Right renal pelvis (tissue), 4 donors: Measurements from ENCODE around the gene EVC. TPM values are rescaled to one million over a fixed set of nuclear protein-coding genes. Genes with fewer than 3 reads are reported as not detected.

Source experiments
- DNase-seq, 4 donors: peaks; one replicate each; pipeline ENCODE4 v3.0.0-alpha.2; 2013; ENCODE audit warnings: low read depth in 4 of 4, low spot score in 3 of 4, missing footprints in 1 of 4
- polyA plus RNA-seq, 4 donors: library from polyadenylated mRNA; unstranded; fragments of 120-200 nt; gene quantifications; one replicate each; pipeline ENCODE4 v1.2.1, GENCODE V29; 2013; ENCODE audit not compliant: insufficient read length in 4 of 4

EVC gene
- polyA plus RNA-seq, 4 donors = 38.3 to 49.2 (median 41.4) TPM

DNA sequence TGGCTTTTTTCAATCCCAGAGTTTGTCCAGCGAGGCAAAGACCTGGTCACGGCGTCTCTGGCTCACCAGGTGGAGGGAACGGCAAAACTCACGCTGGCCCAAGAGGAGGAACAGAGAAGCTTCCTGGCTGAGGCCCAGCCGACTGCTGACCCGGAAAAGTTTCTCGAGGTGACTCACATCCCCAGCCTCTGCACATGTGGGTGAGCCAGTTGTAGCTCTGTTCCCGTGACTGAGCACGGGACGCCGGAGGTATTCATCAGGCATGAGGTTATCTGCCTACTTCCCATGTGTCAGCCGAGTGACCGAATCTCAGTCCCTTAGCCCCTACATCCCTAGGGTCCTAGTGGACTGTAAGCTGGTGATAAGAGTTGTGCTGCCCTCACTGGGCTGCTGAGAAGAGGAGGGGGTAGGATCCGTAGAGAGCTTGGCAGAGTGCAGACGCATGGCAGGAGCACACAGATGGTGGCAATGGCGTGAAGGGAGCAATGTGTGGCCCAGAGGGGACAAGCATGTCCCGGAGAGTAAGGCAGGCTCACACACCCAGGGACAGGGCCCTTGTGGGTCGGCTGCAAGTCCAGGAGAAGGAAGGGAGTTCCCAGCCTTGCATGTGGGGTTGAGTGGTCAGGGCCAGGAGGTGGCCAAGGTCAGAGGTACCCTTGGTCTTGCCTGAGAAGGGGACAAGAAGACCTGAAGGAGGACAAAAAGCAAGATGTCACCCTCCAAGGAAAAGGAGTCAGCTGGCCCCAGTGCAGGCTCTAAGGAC lies 42.9 kb downstream of the EVC start:
- no peak for DNase-seq

DNA sequence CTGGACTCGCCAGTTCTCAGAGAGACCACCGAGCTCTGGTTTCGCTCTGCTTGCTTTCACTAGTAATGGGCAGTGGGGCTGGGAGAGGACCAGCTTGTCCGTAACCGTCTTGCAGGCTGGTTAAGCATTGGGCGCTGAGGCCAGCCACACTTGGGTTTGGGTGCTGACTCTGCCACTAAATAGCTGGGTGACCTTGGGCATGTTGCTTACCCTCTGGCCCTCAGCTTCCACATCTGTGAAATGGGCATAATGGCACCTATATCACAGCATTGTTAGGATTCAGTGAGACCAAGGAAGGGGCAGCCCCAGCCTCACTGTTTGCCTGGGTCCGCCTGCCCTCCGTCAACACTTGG lies 43.5 kb downstream of the EVC start:
- no peak for DNase-seq

DNA sequence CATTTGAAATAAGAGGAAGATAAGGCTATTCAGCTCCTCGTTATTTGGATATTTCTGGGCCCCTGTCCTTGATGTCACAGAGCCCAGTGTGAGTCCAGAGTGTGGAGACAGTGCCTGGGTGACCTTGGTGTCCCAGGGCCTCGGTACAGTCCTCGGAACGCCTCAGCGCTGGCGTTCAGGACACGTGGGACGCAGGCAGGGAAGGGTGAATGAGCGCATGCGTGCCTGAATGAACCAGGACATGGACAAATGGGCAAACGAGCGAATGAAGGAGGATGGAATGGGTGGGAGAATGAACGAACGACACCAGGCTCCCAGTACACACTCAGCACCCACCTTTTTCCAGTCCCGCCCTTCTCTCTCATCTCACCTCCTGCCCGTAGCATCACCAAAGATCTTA lies 44.2 kb downstream of the EVC start:
- DNase-seq = no peak

GRCh38 chr4:5755679-5756078 lies 44.7 kb downstream of the EVC start:
- no peak for DNase-seq

- DNase-seq = no peak
These were observed 45.3 kb downstream of the EVC start for GRCh38 chr4:5756271-5756670.

- DNase-seq = no peak
These were observed 46.1 kb downstream of the EVC start for GRCh38 chr4:5757091-5757490.

- DNase-seq = no peak
These were observed 46.5 kb downstream of the EVC start for GRCh38 chr4:5757536-5757935.

DNA sequence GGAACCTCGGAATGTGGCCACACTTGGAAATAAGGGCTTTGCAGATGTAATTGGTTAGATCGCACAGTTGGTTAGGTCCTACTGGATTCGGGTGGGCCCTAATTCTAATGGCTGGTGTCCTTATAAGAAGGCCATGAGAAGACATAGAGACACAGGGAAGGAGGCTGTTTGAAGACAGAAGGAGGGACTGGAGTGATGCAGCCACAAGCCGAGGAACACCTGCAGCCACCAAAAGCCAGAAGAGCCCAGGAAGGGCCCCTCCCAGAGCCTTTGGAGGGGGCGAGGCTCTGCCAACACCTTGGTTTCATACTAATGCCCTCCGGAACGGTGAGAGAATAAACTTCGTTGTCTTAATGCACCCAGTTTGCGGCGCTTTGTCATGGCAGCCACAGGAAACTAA lies 47.0 kb downstream of the EVC start:
- no peak for DNase-seq

- DNase-seq = no peak
These were observed 47.7 kb downstream of the EVC start for GRCh38 chr4:5758741-5759140.

- DNase-seq = no peak
These were observed 48.5 kb downstream of the EVC start for GRCh38 chr4:5759236-5760075.

DNA sequence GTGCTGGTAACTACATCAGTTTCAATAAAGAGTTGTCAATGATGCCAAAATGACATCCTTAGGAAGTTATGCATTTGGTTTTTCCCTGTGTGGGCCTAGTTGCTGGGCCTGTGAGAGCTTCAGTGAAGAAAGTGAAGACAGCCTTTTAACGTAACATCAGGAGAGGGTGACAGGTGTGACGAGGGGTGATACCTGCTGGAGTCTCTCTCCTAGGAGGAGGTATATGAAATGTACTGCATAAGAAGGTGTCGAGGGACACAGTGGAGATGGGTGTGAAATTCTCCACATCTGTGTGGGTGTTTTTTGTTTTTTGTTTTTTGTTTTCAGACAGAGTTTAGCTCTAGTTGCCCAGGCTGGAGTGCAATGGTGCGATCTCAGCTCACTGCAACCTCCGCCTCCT lies 49.2 kb downstream of the EVC start:
- no peak for DNase-seq

DNA sequence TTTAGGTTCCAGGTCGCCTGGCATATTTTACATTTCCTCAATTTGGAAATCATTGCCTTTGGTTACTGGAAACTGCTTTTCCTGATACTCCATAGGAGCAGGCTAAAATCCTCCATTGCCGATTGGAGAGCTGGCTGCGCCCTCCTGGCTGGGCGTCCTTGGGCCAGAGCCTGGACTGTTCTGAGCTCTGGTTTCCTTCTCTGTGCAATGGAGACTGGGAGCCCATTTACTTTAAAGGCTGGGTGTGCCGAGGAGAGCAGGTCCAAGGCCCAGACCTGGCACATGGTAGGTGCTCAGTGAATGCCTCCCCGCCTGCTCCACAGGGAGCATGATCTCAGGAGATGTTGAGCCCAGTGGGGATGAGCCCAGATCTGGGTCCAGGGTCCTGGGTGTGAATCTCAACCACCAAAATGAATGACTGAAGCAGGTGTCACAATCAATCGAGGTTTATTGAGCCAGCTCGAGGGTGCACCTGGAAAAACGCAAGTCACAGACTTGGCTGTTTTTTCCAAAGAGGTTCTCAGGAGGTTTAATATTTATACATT lies 50.0 kb downstream of the EVC start:
- DNase-seq = no peak

GRCh38 chr4:5770051-5770450 lies 59.0 kb downstream of the EVC start:
- no peak for DNase-seq

- no peak for DNase-seq
These were observed 61.7 kb downstream of the EVC start for GRCh38 chr4:5772528-5773270.

DNA sequence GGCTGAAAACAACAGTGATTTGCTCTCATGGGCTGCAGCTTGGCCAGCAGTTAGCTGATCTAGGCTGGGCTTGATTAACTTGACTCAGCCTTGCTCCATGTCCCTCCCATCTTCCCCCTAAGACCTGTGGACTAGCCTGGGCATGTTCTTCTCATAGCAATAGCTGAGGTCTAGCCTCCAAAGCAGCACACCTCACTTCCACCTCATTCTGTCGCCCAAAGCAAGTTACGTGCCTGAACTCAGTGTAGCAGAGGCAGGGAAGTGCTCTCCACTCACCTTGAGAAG lies 62.2 kb downstream of the EVC start:
- no peak for DNase-seq

DNA sequence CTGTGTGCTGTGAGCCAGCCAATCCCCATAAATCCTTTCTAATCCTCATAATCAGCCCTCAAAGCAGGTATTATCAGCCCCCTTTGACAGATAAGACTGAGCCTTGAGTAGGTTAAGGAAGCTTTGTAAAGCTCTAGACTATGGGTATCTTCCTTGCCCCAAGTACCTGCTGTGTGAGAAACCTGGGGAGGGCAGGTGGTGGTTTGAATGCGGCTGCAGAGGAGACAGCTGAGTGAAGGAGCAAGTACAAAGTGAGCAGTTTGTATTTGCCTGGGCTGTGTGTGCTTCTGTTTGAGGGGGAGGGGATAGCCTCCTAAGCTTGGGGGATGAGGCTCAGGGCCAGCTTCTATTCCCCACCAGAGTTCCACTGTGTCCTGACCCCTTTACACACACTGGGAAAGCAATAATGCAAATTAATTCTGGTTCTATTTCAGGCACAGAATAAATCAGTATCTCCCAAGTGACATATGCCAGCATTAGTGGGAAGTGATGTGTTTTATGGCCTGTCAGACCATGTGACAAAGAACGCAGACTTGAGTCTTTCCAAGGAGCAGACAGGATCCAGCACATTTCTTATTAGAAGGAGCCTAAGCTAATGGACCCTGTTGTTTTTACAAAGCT lies 63.5 kb downstream of the EVC start:
- DNase-seq = no peak

GRCh38 chr4:5776510-5776909 lies 65.5 kb downstream of the EVC start:
- DNase-seq = no peak

DNA sequence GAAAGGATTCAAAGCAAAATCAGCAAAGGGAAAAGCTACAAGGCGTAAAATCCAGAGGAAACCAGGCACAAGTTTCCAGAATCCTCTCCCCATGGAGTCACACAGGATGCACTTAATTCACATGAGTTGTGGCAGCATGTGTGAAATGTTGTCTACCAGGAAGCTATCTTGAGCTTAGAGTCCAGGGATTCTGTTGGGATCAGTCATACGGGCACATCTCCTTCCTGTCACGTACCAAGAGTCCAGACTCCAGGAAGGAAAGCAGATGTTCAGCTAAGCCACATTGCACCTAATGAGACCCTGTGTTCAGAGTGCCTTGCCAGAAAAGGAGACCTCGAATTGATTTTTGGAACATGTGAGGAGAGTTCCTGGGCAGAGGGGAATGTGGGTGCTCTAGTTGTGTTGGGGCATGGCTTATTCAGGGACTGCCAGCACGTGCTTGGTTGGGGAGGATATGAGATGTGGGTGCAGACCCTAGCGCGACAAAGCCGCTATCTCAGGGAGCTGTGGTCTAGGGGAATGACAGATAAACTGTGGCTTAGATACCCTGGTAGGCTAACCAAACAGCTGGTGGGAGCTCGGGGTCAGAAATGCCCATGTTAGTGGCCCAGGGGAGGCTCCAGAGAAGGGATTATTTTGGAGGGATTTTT lies 70.0 kb downstream of the EVC start:
- DNase-seq = no peak

DNA sequence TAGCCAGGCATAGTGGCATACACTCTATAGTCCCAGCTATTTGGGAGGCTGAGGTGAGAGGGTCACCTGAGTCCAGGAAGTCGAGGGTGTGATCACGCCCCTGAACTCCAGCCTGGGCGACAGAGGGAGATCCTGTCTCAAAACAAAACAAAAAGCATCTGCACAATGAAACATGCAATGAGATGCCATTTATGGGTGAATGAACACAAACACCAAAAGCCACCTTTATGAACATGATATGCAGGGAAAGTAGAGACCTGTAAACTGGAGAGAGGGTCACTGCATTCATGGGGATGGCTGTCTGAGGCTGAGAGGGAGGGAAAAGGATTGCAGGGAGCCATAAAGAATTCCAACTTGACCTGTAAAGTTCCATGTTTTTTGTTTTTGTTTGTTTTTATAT lies 70.7 kb downstream of the EVC start:
- no peak for DNase-seq

- no peak for DNase-seq
These were observed 72.0 kb downstream of the EVC start for GRCh38 chr4:5782829-5783476.
